PC-9 (cell line): ENCODE measurements around the gene AGO1.

Experiments used
- CTCF ChIP-seq: fragments of 200-600 bp; sonication (generic); conservative IDR thresholded peaks from 2 replicates; pipeline ENCODE4 v1.6.1; 2017; ENCODE audit warnings: mixed run types, antibody characterized with exemption, mild to moderate bottlenecking, moderate library complexity
- EZH2 ChIP-seq: fragments of 200-600 bp; sonication (generic); IDR thresholded peaks from 2 replicates; pipeline ENCODE4 v1.8.0; 2017; ENCODE audit warnings: antibody characterized with exemption, low read depth

- TF ChIP-seq CTCF = no peak
- no peak for TF ChIP-seq EZH2
Observed at GRCh38 chr1:35931446-35932157, 48.6 kb downstream of the AGO1 start.
